ENCODE results near the gene HILPDA. TPM values are rescaled to one million over a fixed set of nuclear protein-coding genes. Genes with fewer than 3 reads are reported as not detected.
"Not testable (repeated sequence)": the region's sequence is repeated elsewhere in the genome, so short reads cannot be mapped to it uniquely, and the experiment has no call there.

The HILPDA gene
- total RNA-seq, 2 experiments from 2014 or later = 22.4 to 33.9 TPM

- peak; percentile 61 for TF ChIP-seq CTCF (conservative IDR thresholded peaks at IDR 0.05; ENCODE audit: low read length)
- intact Hi-C loops (cut with micrococcal nuclease; ENCODE audit: unreplicated experiment) = loop anchor here (2.0 kb wide), 2 partner anchors 56 to 406 kb away; no protein-coding TSS in a partner anchor
- BruUV-seq (replicated peaks); CTCF ChIA-PET (ENCODE audit: unreplicated experiment); H4K20me1 ChIP-seq (ENCODE audit: insufficient read depth, low read length); H3K9me3 ChIP-seq (ENCODE audit: low read length); H3K9me2 ChIP-seq (ENCODE audit: insufficient read depth, low read length): not testable (repeated sequence)
- Histone ChIP-seq H3K4me3 (ENCODE audit: low read depth, low read length, poor library complexity, severe bottlenecking) (peak within 1 kb of the TSS; percentile 76), H3K36me3 (ENCODE audit: insufficient read depth, low read length) (peaks cover 25% of the 10 kb centered on the region), H2AFZ (ENCODE audit: low read length) (peak within 1 kb of the TSS; percentile 85), H3K27ac (ENCODE audit: low read depth, low read length, poor library complexity, severe bottlenecking) (peak within 1 kb of the TSS; percentile 78), H3K4me2 (ENCODE audit: low read length) (peak within 1 kb of the TSS; percentile 100), H3K79me2 (ENCODE audit: insufficient read depth, low read depth, low read length) (peaks cover 25% of the 10 kb centered on the region), H3K4me1 (ENCODE audit: insufficient read depth, low read length, poor library complexity, severe bottlenecking) (peaks cover 24% of the 10 kb centered on the region)
- peak; percentile 96 for DNase-seq (ENCODE audit: low spot score)
- POLR2A ChIA-PET = interaction anchor here (0.5 to 1.1 kb wide), 5 partner anchors 34 to 680 kb away, joined by 3 read pairs; no protein-coding TSS in a partner anchor
These were observed 21.0 kb downstream of the HILPDA start, which contains the start of gene METTL2B for GRCh38 chr7:128476402-128477335. Gene METTL2B, plus strand, starts transcription at chr7:128476748. Its CDS starts 18 bp downstream, at chr7:128476766.

GRCh38 chr7:128477336-128477690 lies 21.6 kb downstream of the HILPDA start:
- POLR2A ChIA-PET = interaction anchor here (0.5 to 1.1 kb wide), 3 partner anchors 33 to 54 kb away, joined by 3 read pairs; no protein-coding TSS in a partner anchor
- H2AFZ ChIP-seq (ENCODE audit: low read length) = peak overlapping the region; percentile 76
- CTCF ChIA-PET (ENCODE audit: unreplicated experiment); H4K20me1 ChIP-seq (ENCODE audit: insufficient read depth, low read length); BruUV-seq (replicated peaks); H3K9me3 ChIP-seq (ENCODE audit: low read length); H3K9me2 ChIP-seq (ENCODE audit: insufficient read depth, low read length); DNase-seq (ENCODE audit: low spot score): not testable (repeated sequence)
- H3K4me3 ChIP-seq (ENCODE audit: low read depth, low read length, poor library complexity, severe bottlenecking) = peak overlapping the region; percentile 76
- H3K27ac ChIP-seq (ENCODE audit: low read depth, low read length, poor library complexity, severe bottlenecking) = peak overlapping the region; percentile 78
- peaks cover 25% of the 10 kb centered on the region for H3K79me2 ChIP-seq (ENCODE audit: insufficient read depth, low read depth, low read length)
- peaks cover 24% of the 10 kb centered on the region for H3K4me1 ChIP-seq (ENCODE audit: insufficient read depth, low read length, poor library complexity, severe bottlenecking)
- intact Hi-C loops (cut with micrococcal nuclease; ENCODE audit: unreplicated experiment) = loop anchor here (2.0 kb wide), 2 partner anchors 55 to 405 kb away; no protein-coding TSS in a partner anchor
- peak overlapping the region; percentile 100 for H3K4me2 ChIP-seq (ENCODE audit: low read length)
- peaks cover 30% of the 10 kb centered on the region for H3K36me3 ChIP-seq (ENCODE audit: insufficient read depth, low read length)

- BruUV-seq (replicated peaks) = TSS peak; percentile 13
- H4K20me1 ChIP-seq (ENCODE audit: insufficient read depth, low read length); intact Hi-C loops (cut with micrococcal nuclease; ENCODE audit: unreplicated experiment); H3K4me3 ChIP-seq (ENCODE audit: low read depth, low read length, poor library complexity, severe bottlenecking); POLR2A ChIA-PET; H3K9me2 ChIP-seq (ENCODE audit: insufficient read depth, low read length); H2AFZ ChIP-seq (ENCODE audit: low read length); DNase-seq (ENCODE audit: low spot score); H3K27ac ChIP-seq (ENCODE audit: low read depth, low read length, poor library complexity, severe bottlenecking); CTCF ChIA-PET (ENCODE audit: unreplicated experiment); H3K9me3 ChIP-seq (ENCODE audit: low read length): not testable (repeated sequence)
- Histone ChIP-seq H3K36me3 (ENCODE audit: insufficient read depth, low read length) (peaks cover 41% of the 10 kb centered on the region), H3K4me1 (ENCODE audit: insufficient read depth, low read length, poor library complexity, severe bottlenecking) (peaks cover 24% of the 10 kb centered on the region), H3K79me2 (ENCODE audit: insufficient read depth, low read depth, low read length) (peaks cover 25% of the 10 kb centered on the region), H3K4me2 (ENCODE audit: low read length) (0 out of 2 replicates have a peak overlapping the region, but pooled peaks have one; percentile 26)
These were observed 23.4 kb downstream of the HILPDA start for GRCh38 chr7:128479082-128479481.

- H3K4me1 ChIP-seq (ENCODE audit: insufficient read depth, low read length, poor library complexity, severe bottlenecking); intact Hi-C loops (cut with micrococcal nuclease; ENCODE audit: unreplicated experiment); H3K79me2 ChIP-seq (ENCODE audit: insufficient read depth, low read depth, low read length); CTCF ChIA-PET (ENCODE audit: unreplicated experiment); H3K4me3 ChIP-seq (ENCODE audit: low read depth, low read length, poor library complexity, severe bottlenecking); DNase-seq (ENCODE audit: low spot score); H3K27ac ChIP-seq (ENCODE audit: low read depth, low read length, poor library complexity, severe bottlenecking); H3K9me3 ChIP-seq (ENCODE audit: low read length); H4K20me1 ChIP-seq (ENCODE audit: insufficient read depth, low read length); H3K9me2 ChIP-seq (ENCODE audit: insufficient read depth, low read length); POLR2A ChIA-PET; H2AFZ ChIP-seq (ENCODE audit: low read length); H3K4me2 ChIP-seq (ENCODE audit: low read length): not testable (repeated sequence)
- BruUV-seq (replicated peaks) = TSS peak; percentile 17
- peaks cover 22% of the 10 kb centered on the region for H3K36me3 ChIP-seq (ENCODE audit: insufficient read depth, low read length)
These were observed 32.5 kb downstream of the HILPDA start for GRCh38 chr7:128488134-128488533.
